Endothelial cell (in vitro differentiated cells): ENCODE measurements around the gene LDLRAD1. TPM values are rescaled to one million over a fixed set of nuclear protein-coding genes. Genes with fewer than 3 reads are reported as not detected.

Source experiments
- DNase-seq: peaks from one replicate; pipeline ENCODE4 v3.0.0; 2021; ENCODE audit warnings: low spot score
- H3K27ac Mint-ChIP-seq: one replicate; pipeline ENCODE4 v1.8.0; 2021; ENCODE audit warnings: mixed read lengths, inconsistent platforms; ENCODE audit not compliant: unreplicated experiment
- H3K27me3 Mint-ChIP-seq: one replicate; pipeline ENCODE4 v1.8.0; 2021; ENCODE audit warnings: mild to moderate bottlenecking, moderate library complexity, mixed read lengths, inconsistent platforms; ENCODE audit not compliant: unreplicated experiment
- H3K36me3 Mint-ChIP-seq: one replicate; pipeline ENCODE4 v1.8.0; 2021; ENCODE audit warnings: mild to moderate bottlenecking, low read depth, mixed read lengths, inconsistent platforms; ENCODE audit not compliant: unreplicated experiment
- H3K4me1 Mint-ChIP-seq: one replicate; pipeline ENCODE4 v1.8.0; 2021; ENCODE audit warnings: mild to moderate bottlenecking, mixed read lengths, inconsistent platforms; ENCODE audit not compliant: unreplicated experiment
- H3K4me3 Mint-ChIP-seq: one replicate; pipeline ENCODE4 v1.8.0; 2021; ENCODE audit warnings: mild to moderate bottlenecking, mixed read lengths, inconsistent platforms; ENCODE audit not compliant: unreplicated experiment
- H3K9me3 Mint-ChIP-seq: one replicate; pipeline ENCODE4 v1.8.0; 2021; ENCODE audit warnings: mixed read lengths, inconsistent platforms; ENCODE audit not compliant: unreplicated experiment
- total RNA-seq: library from RNA; stranded (reverse); fragmentation: NEBNext Ultra II Directional; extraction: Animal tissue kit (Norgen Biotek cat#: 25700); gene quantifications from one replicate; pipeline ENCODE4 v1.2.1, GENCODE V29; 2021; ENCODE audit not compliant: unreplicated experiment
- TF ChIP-seq, protein P1 (sequence below): fragments of 200-600 bp; sonication (generic); IDR thresholded peaks from one replicate; pipeline ENCODE4 v1.5.0; 2021; ENCODE audit warnings: antibody characterized with exemption; ENCODE audit not compliant: unreplicated experiment

Gene LDLRAD1
- total RNA-seq, 1 donor from 2014 or later = not detected

DNA sequence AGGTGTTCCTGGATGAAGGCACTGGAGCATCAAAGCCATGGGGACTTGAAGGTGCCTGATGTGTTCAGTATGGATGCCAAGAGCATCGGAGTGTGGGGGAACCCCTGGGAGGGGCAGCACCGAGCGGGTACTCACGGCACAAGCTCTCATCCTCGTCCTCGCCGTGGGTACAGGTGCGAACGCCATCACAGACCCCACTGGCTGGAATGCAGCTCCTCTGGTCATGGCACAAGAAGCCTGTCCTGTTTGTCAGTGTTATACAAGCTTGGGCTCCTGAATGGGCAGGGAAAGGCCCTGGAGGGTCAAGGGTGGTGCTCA is 6.0 kb downstream of the LDLRAD1 start:
- Mint-ChIP-seq H3K27me3 (peaks cover 10% of the 10 kb centered on the region), H3K27ac (no peak overlapping the region), H3K4me3 (no peak overlapping the region), H3K36me3 (no peaks in the 10 kb centered on the region), H3K9me3 (no peaks in the 10 kb centered on the region), H3K4me1 (peaks cover 1% of the 10 kb centered on the region)
- TF ChIP-seq, protein P1, sequence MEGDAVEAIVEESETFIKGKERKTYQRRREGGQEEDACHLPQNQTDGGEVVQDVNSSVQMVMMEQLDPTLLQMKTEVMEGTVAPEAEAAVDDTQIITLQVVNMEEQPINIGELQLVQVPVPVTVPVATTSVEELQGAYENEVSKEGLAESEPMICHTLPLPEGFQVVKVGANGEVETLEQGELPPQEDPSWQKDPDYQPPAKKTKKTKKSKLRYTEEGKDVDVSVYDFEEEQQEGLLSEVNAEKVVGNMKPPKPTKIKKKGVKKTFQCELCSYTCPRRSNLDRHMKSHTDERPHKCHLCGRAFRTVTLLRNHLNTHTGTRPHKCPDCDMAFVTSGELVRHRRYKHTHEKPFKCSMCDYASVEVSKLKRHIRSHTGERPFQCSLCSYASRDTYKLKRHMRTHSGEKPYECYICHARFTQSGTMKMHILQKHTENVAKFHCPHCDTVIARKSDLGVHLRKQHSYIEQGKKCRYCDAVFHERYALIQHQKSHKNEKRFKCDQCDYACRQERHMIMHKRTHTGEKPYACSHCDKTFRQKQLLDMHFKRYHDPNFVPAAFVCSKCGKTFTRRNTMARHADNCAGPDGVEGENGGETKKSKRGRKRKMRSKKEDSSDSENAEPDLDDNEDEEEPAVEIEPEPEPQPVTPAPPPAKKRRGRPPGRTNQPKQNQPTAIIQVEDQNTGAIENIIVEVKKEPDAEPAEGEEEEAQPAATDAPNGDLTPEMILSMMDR = no peak
- no peak for DNase-seq

DNA sequence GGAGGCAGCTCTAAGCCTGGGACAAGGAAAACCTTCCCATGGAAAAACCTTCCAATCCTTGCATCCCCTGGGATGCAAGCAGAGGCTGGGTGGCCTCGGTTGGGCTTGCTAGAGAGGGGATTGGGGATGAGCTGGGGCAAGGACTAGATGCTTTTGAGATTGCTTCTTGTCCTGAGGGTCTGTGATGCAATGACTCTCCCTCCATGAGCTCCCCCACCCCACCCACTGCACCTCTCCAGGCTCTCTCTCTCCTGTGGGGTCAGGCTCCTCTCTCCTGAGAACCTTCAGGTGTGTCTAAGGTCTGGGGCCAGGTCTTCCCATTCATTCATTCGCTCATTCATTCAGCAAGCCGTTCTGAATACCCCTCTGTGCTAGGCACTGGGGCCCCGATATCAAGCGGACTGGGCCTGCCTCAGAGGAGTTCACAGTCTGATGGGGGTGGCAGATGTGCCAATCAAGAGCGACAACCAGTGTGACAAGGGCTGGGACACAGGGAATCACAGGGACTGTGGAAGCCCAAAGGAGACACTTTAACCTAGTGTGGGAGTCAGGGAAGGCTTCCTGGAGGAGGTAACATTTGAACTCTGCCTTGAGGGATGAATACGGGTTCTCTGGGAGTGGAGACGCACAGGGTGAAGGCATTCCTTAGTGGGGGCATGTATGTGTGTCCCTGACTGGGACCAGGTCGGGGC is 6.5 kb downstream of the LDLRAD1 start:
- H3K27me3 Mint-ChIP-seq = peaks cover 10% of the 10 kb centered on the region
- no peaks in the 10 kb centered on the region for H3K36me3 Mint-ChIP-seq
- H3K27ac Mint-ChIP-seq = no peak overlapping the region
- TF ChIP-seq, protein P1 = no peak
- H3K4me3 Mint-ChIP-seq = no peak overlapping the region
- no peaks in the 10 kb centered on the region for H3K9me3 Mint-ChIP-seq
- no peak for DNase-seq
- H3K4me1 Mint-ChIP-seq = peaks cover 2% of the 10 kb centered on the region

DNA sequence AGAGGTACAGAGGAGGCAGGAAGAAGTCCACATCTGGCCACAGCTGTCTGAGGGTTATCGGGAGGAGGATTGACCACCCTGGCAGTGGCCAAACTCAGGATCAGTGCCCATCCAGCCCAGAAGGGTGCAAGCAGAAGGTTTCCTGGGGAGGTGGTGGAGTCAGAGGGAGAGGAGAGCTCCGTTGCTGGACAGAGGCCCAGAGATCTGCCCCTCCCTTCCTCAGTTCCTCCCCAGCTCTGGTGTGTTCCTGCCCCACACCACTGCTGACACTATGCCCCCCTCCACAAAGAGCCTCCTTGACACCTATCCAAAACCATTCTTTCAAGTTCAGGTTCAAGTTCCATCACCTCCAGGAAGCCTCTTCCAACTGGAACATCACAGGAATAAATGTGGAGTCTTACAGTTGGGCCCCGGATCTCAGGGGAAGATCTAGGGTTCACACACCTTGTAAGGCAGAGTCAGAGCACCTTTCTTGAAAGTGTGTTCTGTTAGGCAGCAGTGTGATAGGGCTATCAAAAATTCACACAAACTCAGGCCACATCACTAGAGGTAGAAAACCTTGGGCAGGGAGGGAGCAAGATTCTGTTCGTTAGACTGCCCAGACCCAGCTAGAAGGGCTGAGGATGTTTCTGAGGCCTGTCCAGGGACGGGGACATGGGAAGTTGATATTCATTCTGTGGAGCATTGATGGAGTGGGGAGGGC is 7.4 kb downstream of the LDLRAD1 start:
- TF ChIP-seq, protein P1 = no peak
- Mint-ChIP-seq H3K27ac (peak overlapping the region; percentile 41), H3K9me3 (no peaks in the 10 kb centered on the region), H3K36me3 (peaks cover 2% of the 10 kb centered on the region), H3K4me3 (no peak overlapping the region), H3K4me1 (peaks cover 2% of the 10 kb centered on the region), H3K27me3 (peaks cover 12% of the 10 kb centered on the region)
- no peak for DNase-seq

DNA sequence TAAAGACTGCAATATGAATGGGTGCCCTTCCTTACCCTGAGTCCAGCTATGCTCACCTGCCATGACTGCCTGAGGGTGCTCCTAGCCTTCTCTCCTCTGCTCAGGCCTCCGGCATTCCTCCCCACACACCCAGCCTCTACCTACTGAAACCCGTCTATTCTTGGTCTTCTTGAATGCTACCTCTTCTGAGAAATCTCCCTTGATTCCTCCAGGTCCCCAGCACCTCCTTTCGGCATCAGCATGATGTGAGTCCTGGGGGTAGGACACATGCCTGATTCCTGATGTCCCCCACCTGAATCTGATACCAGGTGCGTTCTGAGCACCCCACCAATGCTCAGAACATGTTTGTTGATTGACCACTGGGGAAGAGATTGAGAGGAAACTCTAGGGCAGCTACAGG is 8.6 kb downstream of the LDLRAD1 start:
- peaks cover 14% of the 10 kb centered on the region for H3K27me3 Mint-ChIP-seq
- TF ChIP-seq, protein P1 = no peak
- no peak for DNase-seq
- no peak overlapping the region for H3K4me3 Mint-ChIP-seq
- H3K4me1 Mint-ChIP-seq = peaks cover 2% of the 10 kb centered on the region
- H3K9me3 Mint-ChIP-seq = no peaks in the 10 kb centered on the region
- H3K36me3 Mint-ChIP-seq = peaks cover 4% of the 10 kb centered on the region
- H3K27ac Mint-ChIP-seq = no peak overlapping the region

DNA sequence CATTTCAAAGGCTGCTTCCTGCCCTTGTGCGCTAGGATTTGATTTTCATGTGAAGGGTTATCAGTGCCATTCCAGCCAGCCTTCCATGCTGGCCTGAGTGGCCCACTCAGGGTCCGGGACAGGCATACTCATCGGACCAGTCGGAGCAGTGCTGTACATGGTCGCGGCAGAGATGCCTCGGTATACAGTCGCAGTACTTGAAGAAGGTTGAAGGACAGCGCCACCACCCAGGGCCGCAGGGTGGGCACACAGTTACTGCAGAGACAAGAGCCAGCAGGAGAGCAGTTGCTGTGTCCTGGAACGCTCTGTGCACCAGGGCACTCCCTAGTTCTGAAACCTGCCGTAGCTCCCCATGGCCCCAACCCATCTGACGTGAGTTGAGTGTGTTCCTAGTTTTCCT is 9.1 kb downstream of the LDLRAD1 start:
- no peak for DNase-seq
- H3K9me3 Mint-ChIP-seq = no peaks in the 10 kb centered on the region
- TF ChIP-seq, protein P1 = no peak
- peaks cover 2% of the 10 kb centered on the region for H3K4me1 Mint-ChIP-seq
- peaks cover 4% of the 10 kb centered on the region for H3K36me3 Mint-ChIP-seq
- H3K4me3 Mint-ChIP-seq = no peak overlapping the region
- H3K27me3 Mint-ChIP-seq = peaks cover 14% of the 10 kb centered on the region
- H3K27ac Mint-ChIP-seq = no peak overlapping the region
